Measurements from ENCODE around the gene SOCS2. TPM values are rescaled to one million over a fixed set of nuclear protein-coding genes. Genes with fewer than 3 reads are reported as not detected.

The SOCS2 gene
- total and polyA plus RNA-seq, 2 of the 13 experiments (the other 11 are each of a cell fraction or from before 2014, with no cell fraction given) = 0.62 to 1.5 TPM

DNA sequence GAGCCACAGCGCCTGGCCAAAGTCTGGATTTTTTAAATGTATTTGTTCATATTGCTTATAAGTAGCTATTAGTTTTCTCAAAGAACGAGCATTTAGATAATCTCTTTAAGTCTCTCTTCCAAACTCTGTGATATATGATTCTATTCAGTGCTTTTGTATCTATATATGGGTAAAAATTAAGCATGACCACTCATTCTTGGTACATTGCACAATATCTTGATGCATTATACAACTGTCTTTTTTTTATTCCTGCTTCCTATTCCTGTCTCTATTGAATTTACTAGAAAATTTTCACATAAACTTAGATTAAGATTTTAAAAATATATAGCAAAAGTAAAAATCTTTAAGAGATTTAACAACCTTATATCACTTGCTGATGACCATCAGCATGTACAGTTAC lies 29.1 kb downstream of the SOCS2 start:
- Histone ChIP-seq H3K4me2 (ENCODE audit: low read depth, low read length) (no peak overlapping the region), H3K9ac (ENCODE audit: insufficient read depth, low read depth, low read length) (no peak overlapping the region), H3K27ac (ENCODE audit: extremely low read length, insufficient read depth, low read length) (no peak overlapping the region), H3K9me3 (ENCODE audit: low read length) (no peaks in the 10 kb centered on the region), H2AFZ (ENCODE audit: low read length) (no peak overlapping the region), H4K20me1 (ENCODE audit: insufficient read depth, low read length) (no peaks in the 10 kb centered on the region), H3K36me3 (replicated peaks in 1 of 2; ENCODE audit: control insufficient read depth in 1 of 2, insufficient read depth in 2 of 2, low read length in 2 of 2) (no peaks in the 10 kb centered on the region), H3K4me1 (ENCODE audit: insufficient read depth, low read length) (no peaks in the 10 kb centered on the region), H3K79me2 (ENCODE audit: insufficient read depth, low read length) (no peaks in the 10 kb centered on the region), H3K4me3 (replicated peaks in 1 of 3; ENCODE audit: insufficient read depth in 1 of 3, low read depth in 2 of 3, low read length in 3 of 3) (no peak overlapping the region), H3K27me3 (ENCODE audit: control insufficient read depth in 1 of 2, insufficient read depth in 2 of 2, low read length in 2 of 2) (peaks cover 0 to 8% of the 10 kb centered on the region in 2 experiments; a peak in 2 of 5 replicates)
- ChIA-PET CTCF (ENCODE audit: low intra/inter-chr PET ratio, low total read pairs) (no interaction called here), POLR2A (no interaction called here)
- FAIRE-seq (no peak), ATAC-seq (no peak), DNase-seq (ENCODE audit: low spot score) (no peak)
- BruUV-seq (replicated peaks) = no TSS peak
- intact Hi-C loops (cut with micrococcal nuclease; ENCODE audit: unreplicated experiment) (no loop called here), in situ Hi-C loops (cut with HindIII; ENCODE audit: extremely low pct_ligation_motif_present, low pct_unique_long_range_greater_than_20kb) (no loop called here)
- WGBS (ENCODE audit: low lambda C conversion rate) = 0% methylated on average over 1 of the region's 2 CpGs
- TF ChIP-seq CEBPB (IDR thresholded peaks at IDR 0.05; ENCODE audit: borderline replicate concordance, low read depth, low read length) (peak; percentile 55; the same call in 1 of the 2 replicates), MEIS2 (CRISPR knock-in tag; IDR thresholded peaks at IDR 0.05) (no peak)

GRCh38 chr12:93602897-93603668 lies 30.6 kb downstream of the SOCS2 start:
- Histone ChIP-seq H3K4me2 (ENCODE audit: low read depth, low read length) (no peak overlapping the region), H3K36me3 (replicated peaks in 1 of 2; ENCODE audit: control insufficient read depth in 1 of 2, insufficient read depth in 2 of 2, low read length in 2 of 2) (no peaks in the 10 kb centered on the region), H3K79me2 (ENCODE audit: insufficient read depth, low read length) (no peaks in the 10 kb centered on the region), H3K27ac (ENCODE audit: extremely low read length, insufficient read depth, low read length) (no peak overlapping the region), H2AFZ (ENCODE audit: low read length) (no peak overlapping the region), H3K4me1 (ENCODE audit: insufficient read depth, low read length) (no peaks in the 10 kb centered on the region), H3K4me3 (replicated peaks in 1 of 3; ENCODE audit: insufficient read depth in 1 of 3, low read depth in 2 of 3, low read length in 3 of 3) (no peak overlapping the region), H3K9me3 (ENCODE audit: low read length) (no peaks in the 10 kb centered on the region), H3K9ac (ENCODE audit: insufficient read depth, low read depth, low read length) (no peak overlapping the region), H3K27me3 (ENCODE audit: control insufficient read depth in 1 of 2, insufficient read depth in 2 of 2, low read length in 2 of 2) (peaks cover 0 to 8% of the 10 kb centered on the region in 2 experiments; a peak in 2 of 5 replicates), H4K20me1 (ENCODE audit: insufficient read depth, low read length) (no peaks in the 10 kb centered on the region)
- ChIA-PET POLR2A (no interaction called here), CTCF (ENCODE audit: low intra/inter-chr PET ratio, low total read pairs) (no interaction called here)
- no peak for ATAC-seq
- WGBS (ENCODE audit: low lambda C conversion rate) = 10% methylated on average over 6 of the region's 8 CpGs
- intact Hi-C loops (cut with micrococcal nuclease; ENCODE audit: unreplicated experiment) = no loop called here
- BruUV-seq (replicated peaks) = no TSS peak
- FAIRE-seq = no peak
- no peak for DNase-seq (ENCODE audit: low spot score)
- in situ Hi-C loops (cut with HindIII; ENCODE audit: extremely low pct_ligation_motif_present, low pct_unique_long_range_greater_than_20kb) = no loop called here
- TF ChIP-seq, protein P1, sequence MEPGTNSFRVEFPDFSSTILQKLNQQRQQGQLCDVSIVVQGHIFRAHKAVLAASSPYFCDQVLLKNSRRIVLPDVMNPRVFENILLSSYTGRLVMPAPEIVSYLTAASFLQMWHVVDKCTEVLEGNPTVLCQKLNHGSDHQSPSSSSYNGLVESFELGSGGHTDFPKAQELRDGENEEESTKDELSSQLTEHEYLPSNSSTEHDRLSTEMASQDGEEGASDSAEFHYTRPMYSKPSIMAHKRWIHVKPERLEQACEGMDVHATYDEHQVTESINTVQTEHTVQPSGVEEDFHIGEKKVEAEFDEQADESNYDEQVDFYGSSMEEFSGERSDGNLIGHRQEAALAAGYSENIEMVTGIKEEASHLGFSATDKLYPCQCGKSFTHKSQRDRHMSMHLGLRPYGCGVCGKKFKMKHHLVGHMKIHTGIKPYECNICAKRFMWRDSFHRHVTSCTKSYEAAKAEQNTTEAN (CRISPR knock-in tag; conservative IDR thresholded peaks at IDR 0.05) = no peak
- TF ChIP-seq NFYC (CRISPR knock-in tag; IDR thresholded peaks at IDR 0.05) (no peak), RORA (CRISPR knock-in tag; IDR thresholded peaks at IDR 0.05) (no peak), ZBTB21 (CRISPR knock-in tag; IDR thresholded peaks at IDR 0.05) (no peak), NCOA1 (CRISPR knock-in tag; IDR thresholded peaks at IDR 0.05) (no peak), KMT2A (CRISPR knock-in tag; IDR thresholded peaks at IDR 0.05) (no peak), ZMAT5 (CRISPR knock-in tag; IDR thresholded peaks at IDR 0.05; ENCODE audit: borderline replicate concordance, low read depth) (no peak), HMG20A (CRISPR knock-in tag; IDR thresholded peaks at IDR 0.05; ENCODE audit: borderline replicate concordance) (no peak), MTA1 (CRISPR knock-in tag; IDR thresholded peaks at IDR 0.05; ENCODE audit: borderline replicate concordance) (no peak), NONO (IDR thresholded peaks at IDR 0.05) (no peak), NONO (CRISPR knock-in tag; conservative IDR thresholded peaks at IDR 0.05) (no peak), ZNF543 (CRISPR knock-in tag; IDR thresholded peaks at IDR 0.05) (no peak), KLF12 (CRISPR knock-in tag; IDR thresholded peaks at IDR 0.05; ENCODE audit: borderline replicate concordance) (no peak), NR1H2 (CRISPR knock-in tag; IDR thresholded peaks at IDR 0.05; ENCODE audit: borderline replicate concordance, low read depth) (no peak), ZSCAN25 (CRISPR knock-in tag; IDR thresholded peaks at IDR 0.05) (no peak), TP53 (CRISPR knock-in tag; conservative IDR thresholded peaks at IDR 0.05) (no peak)
- TF ChIP-seq, protein P2, sequence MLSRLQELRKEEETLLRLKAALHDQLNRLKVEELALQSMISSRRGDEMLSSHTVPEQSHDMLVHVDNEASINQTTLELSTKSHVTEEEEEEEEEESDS (CRISPR knock-in tag; IDR thresholded peaks at IDR 0.05; ENCODE audit: borderline replicate concordance) = no peak
